Memory B cell (primary cell): ENCODE measurements around the gene DNAJB1.
"Not testable (repeated sequence)": the region's sequence is repeated elsewhere in the genome, so short reads cannot be mapped to it uniquely, and the experiment has no call there.

ENCODE experiments used
- ATAC-seq: fragments of 150-1000 bp; cut with Tn5 transposase; 2 replicates; pipeline ENCODE4 v1.10.0; 2021; ENCODE audit warnings: low read depth, mild to moderate bottlenecking, moderate library complexity
- DNase-seq, 2 donors: peaks; one replicate each; pipeline ENCODE4 v3.0.0; 2022; ENCODE audit warnings: low spot score in 2 of 2
- H3K27ac Mint-ChIP-seq: one replicate; pipeline ENCODE4 v1.8.0; 2022; ENCODE audit warnings: mild to moderate bottlenecking, moderate library complexity, mixed read lengths
- H3K27me3 Mint-ChIP-seq: one replicate; pipeline ENCODE4 v1.8.0; 2022; ENCODE audit warnings: mixed read lengths
- H3K36me3 Mint-ChIP-seq: one replicate; pipeline ENCODE4 v1.8.0; 2022; ENCODE audit warnings: mild to moderate bottlenecking, mixed read lengths
- H3K4me1 Mint-ChIP-seq: one replicate; pipeline ENCODE4 v1.8.0; 2022; ENCODE audit warnings: mixed read lengths
- H3K4me3 Mint-ChIP-seq: one replicate; pipeline ENCODE4 v1.8.0; 2022; ENCODE audit warnings: mild to moderate bottlenecking, moderate library complexity, mixed read lengths
- H3K9me3 Mint-ChIP-seq: one replicate; pipeline ENCODE4 v1.8.0; 2022; ENCODE audit warnings: mixed read lengths

Gene DNAJB1

GRCh38 chr19:14559916-14560775, 41.9 kb upstream of the DNAJB1 start:
- Mint-ChIP-seq H3K9me3 (no peaks in the 10 kb centered on the region), H3K27ac (no peak overlapping the region), H3K4me1 (peaks cover 14% of the 10 kb centered on the region), H3K36me3 (peaks cover 4% of the 10 kb centered on the region), H3K4me3 (no peak overlapping the region), H3K27me3 (no peaks in the 10 kb centered on the region)
- DNase-seq (no peak), ATAC-seq (no peak)

GRCh38 chr19:14558370-14559066, 40.3 kb upstream of the DNAJB1 start:
- no peak for DNase-seq
- Mint-ChIP-seq H3K4me1 (peaks cover 18% of the 10 kb centered on the region), H3K27me3 (no peaks in the 10 kb centered on the region), H3K4me3 (no peak overlapping the region), H3K9me3 (no peaks in the 10 kb centered on the region), H3K36me3 (no peaks in the 10 kb centered on the region), H3K27ac (no peak overlapping the region)
- ATAC-seq = no peak

GRCh38 chr19:14556662-14557188, 38.5 kb upstream of the DNAJB1 start:
- H3K4me3 Mint-ChIP-seq = peak overlapping the region; percentile 63
- DNase-seq (peak; percentile 65 to 71), ATAC-seq (peak; percentile 86)
- no peaks in the 10 kb centered on the region for H3K9me3 Mint-ChIP-seq
- H3K27ac Mint-ChIP-seq = no peak overlapping the region
- peaks cover 2% of the 10 kb centered on the region for H3K36me3 Mint-ChIP-seq
- no peaks in the 10 kb centered on the region for H3K27me3 Mint-ChIP-seq
- H3K4me1 Mint-ChIP-seq = peaks cover 22% of the 10 kb centered on the region

GRCh38 chr19:14555918-14556661, 37.9 kb upstream of the DNAJB1 start:
- Mint-ChIP-seq H3K4me1 (peaks cover 22% of the 10 kb centered on the region), H3K27me3 (no peaks in the 10 kb centered on the region), H3K27ac (no peak overlapping the region), H3K4me3 (no peak overlapping the region), H3K36me3 (peaks cover 2% of the 10 kb centered on the region), H3K9me3 (no peaks in the 10 kb centered on the region)
- DNase-seq (no peak), ATAC-seq (no peak)

- Mint-ChIP-seq H3K36me3 (peaks cover 6% of the 10 kb centered on the region), H3K4me3 (no peak overlapping the region)
Observed at GRCh38 chr19:14554382-14554812, 36.2 kb upstream of the DNAJB1 start.

GRCh38 chr19:14553939-14554243, 35.7 kb upstream of the DNAJB1 start:
- H3K4me3 Mint-ChIP-seq = no peak overlapping the region
- H3K9me3 Mint-ChIP-seq = no peaks in the 10 kb centered on the region
- no peak for DNase-seq
- H3K4me1 Mint-ChIP-seq = peaks cover 28% of the 10 kb centered on the region
- H3K36me3 Mint-ChIP-seq = peaks cover 6% of the 10 kb centered on the region
- H3K27ac Mint-ChIP-seq = no peak overlapping the region
- no peaks in the 10 kb centered on the region for H3K27me3 Mint-ChIP-seq
- ATAC-seq = no peak

More at GRCh38 chr19:14554382-14554812, 36.2 kb upstream of the DNAJB1 start:
- DNase-seq (no peak), ATAC-seq (no peak)
- Mint-ChIP-seq H3K4me1 (peaks cover 28% of the 10 kb centered on the region), H3K27ac (no peak overlapping the region), H3K9me3 (no peaks in the 10 kb centered on the region), H3K27me3 (no peaks in the 10 kb centered on the region)

GRCh38 chr19:14553042-14553938, 35.1 kb upstream of the DNAJB1 start:
- no peak for DNase-seq
- no peaks in the 10 kb centered on the region for H3K27me3 Mint-ChIP-seq
- no peak overlapping the region for H3K27ac Mint-ChIP-seq
- no peak overlapping the region for H3K4me3 Mint-ChIP-seq
- H3K36me3 Mint-ChIP-seq = peaks cover 6% of the 10 kb centered on the region
- no peak for ATAC-seq
- H3K9me3 Mint-ChIP-seq = no peaks in the 10 kb centered on the region
- H3K4me1 Mint-ChIP-seq = peaks cover 28% of the 10 kb centered on the region

GRCh38 chr19:14552006-14552360, 33.8 kb upstream of the DNAJB1 start:
- Mint-ChIP-seq H3K4me1 (peaks cover 28% of the 10 kb centered on the region), H3K4me3 (peak overlapping the region; percentile 43), H3K27ac (peak overlapping the region; percentile 57)
- H3K27me3 Mint-ChIP-seq, H3K9me3 Mint-ChIP-seq, H3K36me3 Mint-ChIP-seq, ATAC-seq, DNase-seq: not testable (repeated sequence)

GRCh38 chr19:14551134-14552005, 33.2 kb upstream of the DNAJB1 start:
- not testable (repeated sequence) for H3K27me3 Mint-ChIP-seq, H3K36me3 Mint-ChIP-seq, H3K4me3 Mint-ChIP-seq, H3K9me3 Mint-ChIP-seq
- peak overlapping the region; percentile 57 for H3K27ac Mint-ChIP-seq
- ATAC-seq (peak; percentile 97), DNase-seq (peak; percentile 24 to 44)
- peaks cover 22% of the 10 kb centered on the region for H3K4me1 Mint-ChIP-seq

GRCh38 chr19:14550201-14550754, 32.1 kb upstream of the DNAJB1 start:
- no peak overlapping the region for H3K27ac Mint-ChIP-seq
- no peaks in the 10 kb centered on the region for H3K27me3 Mint-ChIP-seq
- no peaks in the 10 kb centered on the region for H3K9me3 Mint-ChIP-seq
- no peak for DNase-seq
- ATAC-seq = no peak
- peaks cover 6% of the 10 kb centered on the region for H3K36me3 Mint-ChIP-seq
- H3K4me3 Mint-ChIP-seq = no peak overlapping the region
- peaks cover 21% of the 10 kb centered on the region for H3K4me1 Mint-ChIP-seq

- no peaks in the 10 kb centered on the region for H3K27me3 Mint-ChIP-seq
- peaks cover 7% of the 10 kb centered on the region for H3K36me3 Mint-ChIP-seq
- H3K4me3 Mint-ChIP-seq = no peak overlapping the region
- ATAC-seq (no peak), DNase-seq (no peak)
- H3K27ac Mint-ChIP-seq = no peak overlapping the region
- no peaks in the 10 kb centered on the region for H3K9me3 Mint-ChIP-seq
- peaks cover 13% of the 10 kb centered on the region for H3K4me1 Mint-ChIP-seq
Observed at GRCh38 chr19:14545716-14546082, 27.5 kb upstream of the DNAJB1 start.

GRCh38 chr19:14544977-14545715, 26.9 kb upstream of the DNAJB1 start:
- peaks cover 7% of the 10 kb centered on the region for H3K36me3 Mint-ChIP-seq
- H3K9me3 Mint-ChIP-seq = no peaks in the 10 kb centered on the region
- DNase-seq (no peak), ATAC-seq (no peak)
- peaks cover 9% of the 10 kb centered on the region for H3K4me1 Mint-ChIP-seq
- H3K27me3 Mint-ChIP-seq = no peaks in the 10 kb centered on the region
- no peak overlapping the region for H3K4me3 Mint-ChIP-seq
- H3K27ac Mint-ChIP-seq = no peak overlapping the region
